Stimulated activated CD4-positive, alpha-beta T cell treated with anti-CD3 and anti-CD28 coated beads, TNF-alpha, amount 100 ng/mL, for 24 hours (primary cell): ENCODE data around the gene HTR3D.
"Not testable (repeated sequence)": the region's sequence is repeated elsewhere in the genome, so short reads cannot be mapped to it uniquely, and the experiment has no call there.

ENCODE experiments used
- DNase-seq, 3 experiments: peaks; one replicate each; pipeline ENCODE4 v3.0.0-alpha.2; 2020; ENCODE audit warnings: low read depth in 3 of 3

The HTR3D gene

GRCh38 chr3:184066211-184066610 is 34.7 kb downstream of the HTR3D start:
- DNase-seq: no peak

- no peak for DNase-seq
Observed at GRCh38 chr3:184067573-184068055, 36.1 kb downstream of the HTR3D start.

GRCh38 chr3:184068344-184068743 is 36.8 kb downstream of the HTR3D start:
- DNase-seq: no peak

- not testable (repeated sequence) for DNase-seq
Observed at GRCh38 chr3:184071142-184071541, 39.6 kb downstream of the HTR3D start.

GRCh38 chr3:184073621-184074020 is 42.1 kb downstream of the HTR3D start:
- no peak for DNase-seq

- DNase-seq: no peak
Observed at GRCh38 chr3:184075901-184076300, 44.4 kb downstream of the HTR3D start.

GRCh38 chr3:184077881-184078280 is 46.3 kb downstream of the HTR3D start:
- DNase-seq: no peak

GRCh38 chr3:184078851-184079250 is 47.3 kb downstream of the HTR3D start:
- no peak for DNase-seq

GRCh38 chr3:184081116-184081830 is 49.7 kb downstream of the HTR3D start:
- no peak for DNase-seq

- DNase-seq: no peak
Observed at GRCh38 chr3:184082034-184082433, 50.5 kb downstream of the HTR3D start.

GRCh38 chr3:184082465-184082864 is 50.9 kb downstream of the HTR3D start:
- no peak for DNase-seq

GRCh38 chr3:184085389-184085852 is 53.9 kb downstream of the HTR3D start:
- DNase-seq: no peak
